Measurements from ENCODE around the gene PROSER2.

The PROSER2 gene

GRCh38 chr10:11898372-11899066 lies 75.4 kb downstream of the PROSER2 start:
- TF ChIP-seq CTCF (IDR thresholded peaks at IDR 0.05; ENCODE audit: borderline replicate concordance, insufficient read depth, low read depth, low read length), result no peak
- no peak overlapping the region for H3K4me3 ChIP-seq (ENCODE audit: low read depth, low read length)

GRCh38 chr10:11899067-11899876 lies 76.1 kb downstream of the PROSER2 start:
- no peak for TF ChIP-seq CTCF (IDR thresholded peaks at IDR 0.05; ENCODE audit: borderline replicate concordance, insufficient read depth, low read depth, low read length)
- H3K4me3 ChIP-seq (ENCODE audit: low read depth, low read length), result no peak overlapping the region

- no peak for TF ChIP-seq CTCF (IDR thresholded peaks at IDR 0.05; ENCODE audit: borderline replicate concordance, insufficient read depth, low read depth, low read length)
- no peak overlapping the region for H3K4me3 ChIP-seq (ENCODE audit: low read depth, low read length)
Measured at GRCh38 chr10:11901036-11901301, 77.8 kb downstream of the PROSER2 start.

- no peak for TF ChIP-seq CTCF (IDR thresholded peaks at IDR 0.05; ENCODE audit: borderline replicate concordance, insufficient read depth, low read depth, low read length)
- H3K4me3 ChIP-seq (ENCODE audit: low read depth, low read length), result no peak overlapping the region
Measured at GRCh38 chr10:11901454-11901832, 78.3 kb downstream of the PROSER2 start.

- TF ChIP-seq CTCF (IDR thresholded peaks at IDR 0.05; ENCODE audit: borderline replicate concordance, insufficient read depth, low read depth, low read length), result no peak
- no peak overlapping the region for H3K4me3 ChIP-seq (ENCODE audit: low read depth, low read length)
Measured at GRCh38 chr10:11901833-11902475, 78.8 kb downstream of the PROSER2 start.

- H3K4me3 ChIP-seq (ENCODE audit: low read depth, low read length), result no peak overlapping the region
- TF ChIP-seq CTCF (IDR thresholded peaks at IDR 0.05; ENCODE audit: borderline replicate concordance, insufficient read depth, low read depth, low read length), result no peak
Measured at GRCh38 chr10:11902646-11903045, 79.5 kb downstream of the PROSER2 start.
